Measurements from ENCODE around the gene ITIH4. TPM values are rescaled to one million over a fixed set of nuclear protein-coding genes. Genes with fewer than 3 reads are reported as not detected.

ITIH4 gene
- total and polyA plus RNA-seq, 4 donors = 4.5 to 33.8 (median 12.0) TPM

DNA sequence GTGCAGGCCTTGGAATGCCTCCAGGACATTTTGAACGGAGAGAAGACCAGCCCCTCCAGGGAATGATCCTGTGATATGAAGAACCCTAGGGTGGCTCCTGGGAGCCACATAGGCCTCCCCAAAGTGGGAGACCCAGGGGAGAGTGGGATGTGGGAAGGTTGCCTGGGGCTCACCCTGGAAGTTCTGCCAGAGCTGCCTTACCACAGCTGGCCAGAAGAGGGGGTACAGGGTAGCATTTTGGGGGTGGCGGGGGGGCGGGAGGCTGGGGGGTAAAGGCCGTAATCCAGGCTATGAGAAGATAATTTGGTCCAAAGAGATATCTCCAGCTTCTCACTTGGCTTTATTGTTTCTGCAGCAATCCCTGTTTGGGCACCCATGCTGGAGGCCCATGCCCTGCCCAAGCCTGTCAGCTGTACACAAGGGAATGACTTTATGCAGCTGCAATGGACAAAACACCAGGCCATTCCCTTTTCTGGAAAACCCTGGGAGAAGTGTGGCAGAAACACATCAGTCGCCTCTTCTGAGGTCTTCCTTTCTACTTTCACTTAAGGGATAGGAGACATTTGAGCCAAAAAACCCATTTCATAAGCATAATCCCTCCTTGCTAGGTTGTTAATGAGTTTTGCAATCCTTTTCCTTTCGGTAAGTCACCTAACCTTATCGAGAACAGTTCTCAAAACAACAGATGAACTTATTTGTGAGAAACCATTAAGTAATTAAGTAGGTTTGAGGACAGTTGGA is 15.4 kb upstream of the ITIH4 start:
- Histone ChIP-seq H3K9ac (ENCODE audit: insufficient read depth in 1 of 2, low read length in 2 of 2) (no peak overlapping the region), H3K36me3 (ENCODE audit: control insufficient read depth in 4 of 4, insufficient read depth in 4 of 4, low read length in 4 of 4) (peaks cover 0 to 41% (median 21%) of the 10 kb centered on the region in 4 donors), H3K27ac (ENCODE audit: low read depth in 1 of 2, low read length in 1 of 2) (peak overlapping the region in 1 of 2 donors; percentile 50), H3K4me1 (ENCODE audit: control insufficient read depth in 5 of 5, insufficient read depth in 5 of 5, low read length in 5 of 5) (peaks cover 0 to 21% (median 9%) of the 10 kb centered on the region in 5 donors), H3K27me3 (ENCODE audit: control insufficient read depth in 3 of 3, insufficient read depth in 3 of 3, low read length in 2 of 3) (no peaks in the 10 kb centered on the region), H3K4me3 (no peak overlapping the region), H3K9me3 (ENCODE audit: control insufficient read depth in 4 of 4, insufficient read depth in 3 of 4, low read length in 3 of 4) (no peaks in the 10 kb centered on the region)
- 69 to 72% methylated on average over 7 of the region's 7 CpGs for WGBS, 2 donors
- ATAC-seq (ENCODE audit: insufficient read depth, low FRiP score) (no peak), DNase-seq (peak in 2 of 3 donors; percentile 22 to 24)
- TF ChIP-seq, protein P1, sequence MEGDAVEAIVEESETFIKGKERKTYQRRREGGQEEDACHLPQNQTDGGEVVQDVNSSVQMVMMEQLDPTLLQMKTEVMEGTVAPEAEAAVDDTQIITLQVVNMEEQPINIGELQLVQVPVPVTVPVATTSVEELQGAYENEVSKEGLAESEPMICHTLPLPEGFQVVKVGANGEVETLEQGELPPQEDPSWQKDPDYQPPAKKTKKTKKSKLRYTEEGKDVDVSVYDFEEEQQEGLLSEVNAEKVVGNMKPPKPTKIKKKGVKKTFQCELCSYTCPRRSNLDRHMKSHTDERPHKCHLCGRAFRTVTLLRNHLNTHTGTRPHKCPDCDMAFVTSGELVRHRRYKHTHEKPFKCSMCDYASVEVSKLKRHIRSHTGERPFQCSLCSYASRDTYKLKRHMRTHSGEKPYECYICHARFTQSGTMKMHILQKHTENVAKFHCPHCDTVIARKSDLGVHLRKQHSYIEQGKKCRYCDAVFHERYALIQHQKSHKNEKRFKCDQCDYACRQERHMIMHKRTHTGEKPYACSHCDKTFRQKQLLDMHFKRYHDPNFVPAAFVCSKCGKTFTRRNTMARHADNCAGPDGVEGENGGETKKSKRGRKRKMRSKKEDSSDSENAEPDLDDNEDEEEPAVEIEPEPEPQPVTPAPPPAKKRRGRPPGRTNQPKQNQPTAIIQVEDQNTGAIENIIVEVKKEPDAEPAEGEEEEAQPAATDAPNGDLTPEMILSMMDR (IDR thresholded peaks at IDR 0.05; ENCODE audit: control extremely low read depth, extremely low read depth) = no peak

DNA sequence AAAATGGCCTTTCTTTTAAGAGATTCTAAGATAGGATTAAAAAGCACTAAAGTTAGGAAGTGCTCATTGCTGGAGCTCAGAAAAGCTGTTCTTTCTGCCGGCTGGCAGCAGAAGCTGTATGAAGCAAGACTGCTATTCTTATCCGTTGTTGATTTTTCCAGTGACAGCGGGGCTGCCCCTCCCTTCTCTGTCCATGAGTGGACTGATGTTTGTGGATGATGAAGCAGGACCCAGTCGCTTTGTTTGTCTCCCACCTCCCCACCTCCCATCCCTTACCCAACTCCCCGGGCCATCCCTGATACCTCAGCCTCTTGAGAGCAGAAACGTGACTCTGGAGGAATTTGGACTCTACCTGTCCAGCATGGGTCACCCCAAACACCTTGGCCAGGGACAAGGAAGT is 14.7 kb upstream of the ITIH4 start:
- peaks cover 0 to 21% (median 9%) of the 10 kb centered on the region in 5 donors for H3K4me1 ChIP-seq (ENCODE audit: control insufficient read depth in 5 of 5, insufficient read depth in 5 of 5, low read length in 5 of 5)
- no peaks in the 10 kb centered on the region for H3K9me3 ChIP-seq (ENCODE audit: control insufficient read depth in 4 of 4, insufficient read depth in 3 of 4, low read length in 3 of 4)
- 23 to 32% methylated on average over 6 of the region's 6 CpGs for WGBS, 2 donors
- peak overlapping the region in 1 of 2 donors; percentile 42 for H3K9ac ChIP-seq (ENCODE audit: insufficient read depth in 1 of 2, low read length in 2 of 2)
- peak overlapping the region in 1 of 2 donors; percentile 50 for H3K27ac ChIP-seq (ENCODE audit: low read depth in 1 of 2, low read length in 1 of 2)
- H3K36me3 ChIP-seq (ENCODE audit: control insufficient read depth in 4 of 4, insufficient read depth in 4 of 4, low read length in 4 of 4) = peaks cover 0 to 43% (median 22%) of the 10 kb centered on the region in 4 donors
- TF ChIP-seq, protein P1 (IDR thresholded peaks at IDR 0.05; ENCODE audit: control extremely low read depth, extremely low read depth) = no peak
- ATAC-seq (ENCODE audit: insufficient read depth, low FRiP score) (no peak), DNase-seq (peak; percentile 59 to 91 (median 77))
- no peak overlapping the region for H3K4me3 ChIP-seq
- no peaks in the 10 kb centered on the region for H3K27me3 ChIP-seq (ENCODE audit: control insufficient read depth in 3 of 3, insufficient read depth in 3 of 3, low read length in 2 of 3)

DNA sequence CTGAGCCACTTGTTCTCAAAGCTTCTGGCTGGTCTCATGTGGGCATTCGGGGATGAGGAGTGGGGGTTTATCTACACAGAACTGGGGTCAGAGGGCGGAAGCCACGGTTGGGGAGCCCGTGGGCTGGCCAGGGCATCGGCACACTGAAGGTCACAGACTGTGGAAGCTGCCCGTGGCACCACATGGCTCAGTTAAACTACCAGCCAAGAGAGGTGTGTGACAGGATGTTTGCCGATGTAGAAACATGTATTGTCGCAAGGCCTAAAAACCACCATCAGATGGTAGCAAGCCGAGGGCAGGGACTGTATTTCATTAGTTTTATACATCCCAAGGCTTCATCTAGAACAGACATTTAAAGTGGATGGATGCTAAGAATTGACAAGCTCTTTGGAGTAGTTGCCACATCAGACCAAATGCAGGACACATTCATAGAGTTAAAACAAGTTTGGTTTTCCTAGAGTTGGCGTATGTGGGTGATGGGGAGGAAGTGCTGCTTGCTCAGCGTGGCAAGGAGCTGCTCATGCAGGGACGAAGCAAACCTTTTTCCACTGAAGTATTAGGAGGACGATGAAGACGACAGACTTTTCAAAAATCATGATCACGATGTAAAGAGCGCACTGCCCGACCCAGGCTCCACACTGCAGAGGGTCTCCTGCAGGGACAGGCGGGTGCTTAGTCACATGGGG is 14.0 kb upstream of the ITIH4 start:
- Histone ChIP-seq H3K9ac (ENCODE audit: insufficient read depth in 1 of 2, low read length in 2 of 2) (peak overlapping the region in 1 of 2 donors; percentile 53), H3K27ac (ENCODE audit: low read depth in 1 of 2, low read length in 1 of 2) (peak overlapping the region in 1 of 2 donors; percentile 28), H3K4me1 (ENCODE audit: control insufficient read depth in 5 of 5, insufficient read depth in 5 of 5, low read length in 5 of 5) (peaks cover 0 to 21% (median 9%) of the 10 kb centered on the region in 5 donors), H3K4me3 (no peak overlapping the region), H3K27me3 (ENCODE audit: control insufficient read depth in 3 of 3, insufficient read depth in 3 of 3, low read length in 2 of 3) (no peaks in the 10 kb centered on the region), H3K9me3 (ENCODE audit: control insufficient read depth in 4 of 4, insufficient read depth in 3 of 4, low read length in 3 of 4) (no peaks in the 10 kb centered on the region), H3K36me3 (ENCODE audit: control insufficient read depth in 4 of 4, insufficient read depth in 4 of 4, low read length in 4 of 4) (peaks cover 0 to 40% (median 20%) of the 10 kb centered on the region in 4 donors)
- DNase-seq = no peak
- ATAC-seq (ENCODE audit: insufficient read depth, low FRiP score) = no peak
- WGBS, 2 donors = 56 to 76% methylated on average over 18 of the region's 18 CpGs
- TF ChIP-seq, protein P1 (IDR thresholded peaks at IDR 0.05; ENCODE audit: control extremely low read depth, extremely low read depth) = no peak

Data from lung (tissue), 12 donors.